ENCODE data around the gene PLCB4.

- TF ChIP-seq POLR2A (IDR thresholded peaks at IDR 0.05; ENCODE audit: low read depth, low read length) (no peak), POLR2AphosphoS5 (IDR thresholded peaks at IDR 0.05; ENCODE audit: low read depth, low read length) (no peak)
These were observed 57.6 kb downstream of the PLCB4 start for GRCh38 chr20:9126527-9126926.
